GM12873 (cell line): Measurements from ENCODE around the gene FGFR2.

Experiments
- TF ChIP-seq, protein P1 (sequence below): IDR thresholded peaks from 2 replicates; pipeline ENCODE4 v1.5.1; 2012; ENCODE audit warnings: low read depth, mild to moderate bottlenecking, moderate library complexity, low read length, control low read depth; ENCODE audit not compliant: insufficient read depth; ENCODE audit errors: missing control alignments

Gene FGFR2

DNA sequence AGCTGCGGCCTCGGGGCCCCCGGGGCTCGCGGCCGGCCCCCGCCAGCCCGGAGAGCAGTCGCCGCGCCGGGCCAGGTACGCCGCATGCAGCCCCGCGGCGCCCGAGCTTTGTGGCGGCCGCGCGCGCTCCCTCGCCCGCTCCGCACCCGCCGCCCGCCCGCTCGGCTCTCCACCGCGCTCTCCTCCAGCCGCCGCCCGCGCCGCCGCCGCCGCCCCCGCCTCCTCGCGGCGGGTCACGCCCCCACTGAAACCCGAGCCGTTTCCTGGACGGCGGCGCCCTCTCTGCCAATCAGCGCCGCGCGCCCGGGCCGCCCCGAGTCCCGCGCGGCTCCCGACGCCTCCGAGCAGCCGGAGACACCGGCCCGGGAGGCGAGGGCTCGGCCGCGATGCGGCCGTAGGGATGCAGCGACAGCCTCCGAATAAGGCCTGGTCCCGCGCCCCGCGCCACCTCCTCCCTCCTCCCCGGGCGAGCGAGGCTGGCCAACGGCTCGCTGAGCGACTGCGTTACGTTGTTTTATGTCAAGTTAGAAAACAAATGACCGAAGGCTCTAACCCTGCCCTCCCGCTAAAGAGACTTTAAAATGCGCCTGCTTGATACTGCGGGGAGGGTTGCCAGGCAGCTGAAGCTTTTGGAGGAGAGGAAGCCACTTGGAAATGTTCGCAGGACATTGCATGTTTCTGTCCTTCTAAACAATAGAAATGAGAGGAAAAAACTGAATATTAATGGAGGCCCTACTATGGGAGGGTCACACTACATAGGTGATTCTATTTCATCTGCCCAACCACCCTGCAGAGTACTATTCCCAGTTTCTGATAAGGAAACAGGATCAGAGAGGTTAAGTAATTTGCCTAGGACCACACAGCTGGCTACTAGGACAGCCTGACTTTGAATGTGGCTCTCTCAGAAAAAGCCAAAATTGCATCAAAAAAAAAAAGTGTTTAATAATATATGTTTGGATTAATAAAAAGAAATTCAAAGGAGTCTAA lies at the start of gene FGFR2:
Gene FGFR2, minus strand, starts transcription at position 182 of the 987 bp plus-strand sequence. CDS start 4,627 bp downstream, outside the sequence.
- TF ChIP-seq, protein P1, sequence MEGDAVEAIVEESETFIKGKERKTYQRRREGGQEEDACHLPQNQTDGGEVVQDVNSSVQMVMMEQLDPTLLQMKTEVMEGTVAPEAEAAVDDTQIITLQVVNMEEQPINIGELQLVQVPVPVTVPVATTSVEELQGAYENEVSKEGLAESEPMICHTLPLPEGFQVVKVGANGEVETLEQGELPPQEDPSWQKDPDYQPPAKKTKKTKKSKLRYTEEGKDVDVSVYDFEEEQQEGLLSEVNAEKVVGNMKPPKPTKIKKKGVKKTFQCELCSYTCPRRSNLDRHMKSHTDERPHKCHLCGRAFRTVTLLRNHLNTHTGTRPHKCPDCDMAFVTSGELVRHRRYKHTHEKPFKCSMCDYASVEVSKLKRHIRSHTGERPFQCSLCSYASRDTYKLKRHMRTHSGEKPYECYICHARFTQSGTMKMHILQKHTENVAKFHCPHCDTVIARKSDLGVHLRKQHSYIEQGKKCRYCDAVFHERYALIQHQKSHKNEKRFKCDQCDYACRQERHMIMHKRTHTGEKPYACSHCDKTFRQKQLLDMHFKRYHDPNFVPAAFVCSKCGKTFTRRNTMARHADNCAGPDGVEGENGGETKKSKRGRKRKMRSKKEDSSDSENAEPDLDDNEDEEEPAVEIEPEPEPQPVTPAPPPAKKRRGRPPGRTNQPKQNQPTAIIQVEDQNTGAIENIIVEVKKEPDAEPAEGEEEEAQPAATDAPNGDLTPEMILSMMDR = no peak

DNA sequence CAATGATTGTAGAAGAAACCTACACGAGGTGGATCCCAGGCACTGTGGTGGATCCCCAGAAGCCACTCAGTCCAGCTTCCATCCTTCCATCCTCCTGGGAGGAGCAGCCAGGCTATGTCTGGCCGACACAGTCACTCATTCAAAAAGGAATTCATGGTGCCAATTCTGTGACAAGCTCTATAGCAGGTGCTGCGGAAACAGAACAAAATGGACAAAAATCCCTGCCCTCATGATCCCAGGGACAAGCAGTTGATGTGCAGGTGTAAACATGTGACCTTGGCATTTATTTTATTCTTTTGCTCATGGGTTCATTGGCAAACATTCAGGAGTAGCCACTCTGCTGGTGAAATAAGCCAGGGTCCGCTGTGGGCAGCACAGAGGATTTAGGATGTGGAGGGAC lies 49.2 kb upstream of the FGFR2 start:
- TF ChIP-seq, protein P1 = no peak

DNA sequence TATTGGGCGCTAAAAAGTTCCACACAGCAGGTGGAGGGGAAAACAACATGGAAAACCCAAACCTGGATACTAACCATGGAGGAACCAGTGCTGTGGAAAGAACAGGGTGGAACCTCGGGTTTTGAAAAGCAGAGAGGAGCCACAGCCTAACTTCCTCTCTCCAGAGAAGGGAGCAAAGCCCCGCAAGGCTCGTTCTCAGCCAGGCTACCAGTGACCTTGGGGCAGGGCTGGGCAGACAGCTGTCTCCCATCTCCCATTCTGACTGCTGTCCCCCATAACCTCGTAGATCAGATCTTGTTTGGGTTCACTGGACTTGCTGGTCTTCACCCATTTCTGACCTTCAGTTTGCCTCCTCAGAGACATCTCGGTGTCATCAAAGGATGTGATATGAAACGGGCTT lies 47.5 kb upstream of the FGFR2 start:
- TF ChIP-seq, protein P1 = no peak

DNA sequence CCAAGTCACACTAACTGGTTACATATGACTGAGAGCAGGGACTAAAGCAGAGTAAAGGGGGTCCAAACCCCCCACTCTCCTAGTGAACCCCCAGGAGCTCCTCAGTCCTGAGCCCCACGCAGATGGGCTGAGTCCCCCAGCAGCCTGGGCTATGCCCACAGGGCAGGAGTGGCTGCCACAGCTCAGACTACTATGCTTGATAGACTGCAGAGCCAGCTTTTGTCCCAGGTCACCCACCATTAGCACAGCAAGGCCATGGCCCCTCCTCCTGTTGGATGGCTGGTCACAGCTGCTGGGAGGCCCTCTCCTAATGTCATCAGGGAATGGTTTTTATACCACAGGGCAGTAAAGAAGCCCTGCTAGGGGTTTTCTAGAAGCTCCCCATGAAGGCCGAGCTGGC lies 46.3 kb upstream of the FGFR2 start:
- TF ChIP-seq, protein P1 = no peak

DNA sequence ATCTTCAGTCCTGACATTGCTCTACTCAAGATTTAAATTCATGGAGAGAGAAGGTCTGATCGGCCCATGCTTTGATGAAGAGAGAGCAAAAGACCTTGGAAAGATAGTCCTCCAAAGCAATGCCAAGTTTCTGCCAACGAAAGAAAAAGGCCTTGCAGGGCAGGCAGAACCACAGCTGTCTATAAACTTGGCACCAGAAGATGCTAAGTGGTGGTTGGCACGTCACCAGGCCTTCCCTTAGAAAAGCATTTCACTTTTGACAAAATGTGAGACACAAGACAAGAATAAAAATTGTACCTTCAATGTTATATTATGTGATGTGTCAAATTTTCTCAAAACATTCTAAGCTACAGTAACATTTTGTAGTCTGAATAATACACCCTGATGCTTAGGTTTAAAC lies 42.0 kb upstream of the FGFR2 start:
- TF ChIP-seq, protein P1 = no peak

DNA sequence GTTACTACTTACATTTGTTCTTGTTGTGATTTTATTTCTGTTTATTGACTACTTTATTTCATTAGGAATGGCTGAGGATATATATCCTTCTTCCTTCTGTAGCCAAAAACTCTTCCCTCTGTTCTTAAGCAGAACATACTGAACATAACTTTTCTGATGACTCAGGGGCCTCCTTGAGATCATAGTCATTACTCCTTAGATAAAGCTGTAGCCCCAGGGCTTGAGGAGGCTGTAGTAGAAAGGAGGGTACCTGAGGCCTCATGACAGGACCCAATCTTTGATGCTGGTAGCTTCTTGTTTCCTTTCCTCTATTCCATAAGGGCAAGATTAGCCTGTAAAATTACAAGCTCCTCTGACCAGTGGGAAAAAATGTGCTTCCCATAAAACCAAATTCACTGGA lies 41.2 kb upstream of the FGFR2 start:
- TF ChIP-seq, protein P1 = no peak

DNA sequence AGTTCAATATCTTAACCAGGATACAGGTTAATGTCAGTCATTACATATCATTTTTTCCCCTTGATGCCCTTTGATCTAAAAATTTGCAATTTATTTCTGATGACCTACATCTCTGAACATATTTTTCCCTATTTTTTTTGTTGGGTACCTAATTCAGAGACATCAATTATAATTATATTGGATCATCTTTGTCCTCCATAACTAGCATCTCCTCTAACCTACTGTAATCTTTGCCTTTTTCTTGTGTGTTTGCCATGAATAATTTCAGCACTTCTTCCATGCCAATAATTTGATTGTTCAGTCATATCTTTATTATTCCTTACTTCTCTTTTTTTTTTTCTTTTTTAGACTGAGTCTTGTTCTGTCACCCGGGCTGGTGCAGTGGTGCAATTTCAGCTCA lies 39.2 kb upstream of the FGFR2 start:
- TF ChIP-seq, protein P1 = no peak
